ENCODE measurements around the gene COA8. TPM values are rescaled to one million over a fixed set of nuclear protein-coding genes. Genes with fewer than 3 reads are reported as not detected.
A peak's percentile ranks its signal among the peaks of the same experiment; 100 is the strongest.

Gene COA8
- total and polyA plus RNA-seq, 2 donors from 2014 or later: 40.7 to 65.1 TPM

DNA sequence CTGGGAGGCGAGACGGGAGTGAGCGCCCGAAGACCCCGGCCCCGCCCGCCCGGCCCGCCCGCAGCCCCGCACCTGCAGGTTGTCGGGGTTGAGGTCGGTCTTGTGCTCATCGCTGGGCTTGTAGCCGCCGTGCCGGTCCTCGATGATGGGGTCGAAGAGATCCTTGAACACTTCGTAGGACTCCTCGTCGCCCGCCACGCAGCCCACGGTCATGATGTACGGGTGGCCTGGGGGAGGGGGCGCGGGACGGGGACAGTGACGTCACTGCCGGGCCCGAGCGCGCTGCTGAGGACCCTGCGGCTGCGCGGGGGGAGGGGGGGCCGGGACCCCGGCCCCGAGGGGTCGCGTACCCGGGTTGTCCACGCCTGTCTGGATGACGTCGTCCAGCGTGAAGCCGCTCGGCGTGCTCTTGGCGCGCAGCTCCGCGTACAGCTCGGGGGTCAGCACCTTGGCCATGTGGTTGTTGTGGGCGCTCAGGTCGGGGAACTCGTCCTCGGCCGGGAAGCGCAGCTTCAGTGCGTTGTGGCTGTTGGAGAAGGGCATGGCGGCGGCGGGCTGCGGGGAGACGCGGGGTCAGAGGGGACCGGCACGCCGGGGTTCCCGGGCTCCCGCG is 40.7 kb upstream of the COA8 start:
- FAIRE-seq (no peak), DNase-seq (peak in 3 of 5 donors; percentile 55 to 91 (median 87))
- Histone ChIP-seq H3K27ac (ENCODE audit: low read depth in 2 of 2, low read length in 2 of 2) (peak overlapping the region; percentile 63 to 79), H3K27me3 (ENCODE audit: control insufficient read depth, insufficient read depth, low read length) (no peaks in the 10 kb centered on the region), H3K36me3 (ENCODE audit: control insufficient read depth in 2 of 3, insufficient read depth in 3 of 3, low read length in 3 of 3) (no peaks in the 10 kb centered on the region), H3K4me1 (ENCODE audit: control insufficient read depth in 2 of 3, insufficient read depth in 2 of 3, low read depth in 1 of 3, low read length in 3 of 3) (peaks cover 0 to 48% (median 37%) of the 10 kb centered on the region in 3 donors), H3K4me3 (ENCODE audit: low read length in 3 of 3) (peak overlapping the region; percentile 32 to 48 (median 36)), H3K9me3 (ENCODE audit: control insufficient read depth in 2 of 3, insufficient read depth in 1 of 3, low read length in 3 of 3) (no peaks in the 10 kb centered on the region), H3K9ac (ENCODE audit: low read length in 3 of 3) (peak overlapping the region in 2 of 3 donors; percentile 14 to 46)
- TF ChIP-seq, protein P1, sequence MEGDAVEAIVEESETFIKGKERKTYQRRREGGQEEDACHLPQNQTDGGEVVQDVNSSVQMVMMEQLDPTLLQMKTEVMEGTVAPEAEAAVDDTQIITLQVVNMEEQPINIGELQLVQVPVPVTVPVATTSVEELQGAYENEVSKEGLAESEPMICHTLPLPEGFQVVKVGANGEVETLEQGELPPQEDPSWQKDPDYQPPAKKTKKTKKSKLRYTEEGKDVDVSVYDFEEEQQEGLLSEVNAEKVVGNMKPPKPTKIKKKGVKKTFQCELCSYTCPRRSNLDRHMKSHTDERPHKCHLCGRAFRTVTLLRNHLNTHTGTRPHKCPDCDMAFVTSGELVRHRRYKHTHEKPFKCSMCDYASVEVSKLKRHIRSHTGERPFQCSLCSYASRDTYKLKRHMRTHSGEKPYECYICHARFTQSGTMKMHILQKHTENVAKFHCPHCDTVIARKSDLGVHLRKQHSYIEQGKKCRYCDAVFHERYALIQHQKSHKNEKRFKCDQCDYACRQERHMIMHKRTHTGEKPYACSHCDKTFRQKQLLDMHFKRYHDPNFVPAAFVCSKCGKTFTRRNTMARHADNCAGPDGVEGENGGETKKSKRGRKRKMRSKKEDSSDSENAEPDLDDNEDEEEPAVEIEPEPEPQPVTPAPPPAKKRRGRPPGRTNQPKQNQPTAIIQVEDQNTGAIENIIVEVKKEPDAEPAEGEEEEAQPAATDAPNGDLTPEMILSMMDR (IDR thresholded peaks at IDR 0.05; ENCODE audit: borderline replicate concordance, extremely low read depth, insufficient read depth): no peak
- intact Hi-C loops (cut with DNase I): no loop called here

DNA sequence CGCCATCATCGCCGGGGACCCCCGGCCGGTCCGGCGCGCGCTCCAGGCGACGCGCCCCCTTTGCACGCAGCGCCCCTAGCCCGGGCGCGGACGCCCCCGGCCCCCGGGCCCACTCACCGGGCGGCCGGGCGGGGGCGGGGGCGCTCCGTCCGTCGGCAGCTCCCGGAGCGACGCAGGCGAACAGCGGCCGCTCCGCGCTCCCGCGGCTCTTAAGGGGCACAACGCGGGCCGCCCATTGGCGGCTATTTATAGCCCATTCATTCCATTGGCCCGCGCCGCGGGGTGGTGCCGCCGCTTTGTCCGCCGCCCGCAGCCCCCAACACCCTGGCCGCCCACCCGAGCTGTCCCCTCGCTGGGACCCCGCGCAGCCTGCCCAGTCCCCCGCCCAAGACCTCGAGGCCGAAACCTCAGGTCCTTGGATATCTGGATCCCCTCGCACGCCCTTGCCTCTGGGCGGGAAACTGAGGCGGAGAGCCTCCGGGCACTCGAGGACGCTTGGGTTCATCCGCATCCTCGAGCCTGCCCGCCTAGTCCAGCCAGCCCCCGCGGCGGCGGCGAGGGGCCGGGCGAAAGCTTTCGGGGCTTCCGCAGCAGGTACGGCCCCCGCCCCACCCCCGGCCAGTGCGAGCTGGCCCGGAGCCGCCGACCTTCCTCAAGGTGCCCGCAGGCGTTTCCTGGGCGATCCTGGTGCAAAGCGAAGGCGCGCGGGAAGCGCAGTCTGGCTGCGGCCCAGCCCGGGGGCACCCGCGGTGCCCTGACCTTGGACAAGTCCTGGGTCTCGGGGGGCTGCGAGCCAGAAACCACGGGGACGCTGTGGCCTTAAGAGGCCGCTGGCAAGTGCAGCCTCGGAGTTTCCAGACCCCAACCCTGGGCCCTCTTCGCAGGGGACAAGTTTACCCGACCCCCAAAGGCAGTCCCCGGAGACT is 39.8 kb upstream of the COA8 start, which contains the start of gene CKB:
TSS of gene CKB (minus strand) at position 182 of the 926 bp plus-strand sequence. CDS start 337 bp downstream, outside the sequence.
- FAIRE-seq: no peak

DNA sequence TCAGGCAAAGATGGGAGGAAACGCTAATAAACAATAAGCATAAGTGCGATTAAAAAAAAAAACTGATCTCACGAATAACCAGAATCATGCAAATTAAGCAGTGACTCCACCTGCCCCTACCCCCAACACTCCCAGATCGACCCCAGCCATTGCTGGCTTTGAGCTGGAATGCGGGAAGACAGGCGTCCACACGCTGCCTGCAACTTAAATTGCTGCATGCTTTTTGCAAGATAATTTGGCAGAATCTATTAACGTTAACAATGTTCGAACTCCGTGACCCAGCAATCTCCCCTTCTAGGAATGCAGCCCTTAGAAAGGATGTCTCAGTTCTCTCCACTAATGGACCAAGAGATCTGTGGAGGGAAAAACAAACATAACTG is 39.2 kb upstream of the COA8 start:
- FAIRE-seq (no peak), DNase-seq (peak in 1 of 5 donors; percentile 48)
- Histone ChIP-seq H3K27ac (ENCODE audit: low read depth in 2 of 2, low read length in 2 of 2) (no peak overlapping the region), H3K27me3 (ENCODE audit: control insufficient read depth, insufficient read depth, low read length) (no peaks in the 10 kb centered on the region), H3K4me3 (ENCODE audit: low read length in 3 of 3) (peak overlapping the region in 1 of 3 donors; percentile 43), H3K9ac (ENCODE audit: low read length in 3 of 3) (peak overlapping the region in 1 of 3 donors; percentile 10), H3K36me3 (ENCODE audit: control insufficient read depth in 2 of 3, insufficient read depth in 3 of 3, low read length in 3 of 3) (no peaks in the 10 kb centered on the region), H3K4me1 (ENCODE audit: control insufficient read depth in 2 of 3, insufficient read depth in 2 of 3, low read depth in 1 of 3, low read length in 3 of 3) (peaks cover 0 to 52% (median 33%) of the 10 kb centered on the region in 3 donors), H3K9me3 (ENCODE audit: control insufficient read depth in 2 of 3, insufficient read depth in 1 of 3, low read length in 3 of 3) (no peaks in the 10 kb centered on the region)
- intact Hi-C loops (cut with DNase I): no loop called here
- TF ChIP-seq, protein P1 (IDR thresholded peaks at IDR 0.05; ENCODE audit: borderline replicate concordance, extremely low read depth, insufficient read depth): no peak

More for the DNA sequence above, 39.8 kb upstream of the COA8 start, which contains the start of gene CKB:
- peaks cover 0 to 54% (median 37%) of the 10 kb centered on the region in 3 donors for H3K4me1 ChIP-seq (ENCODE audit: control insufficient read depth in 2 of 3, insufficient read depth in 2 of 3, low read depth in 1 of 3, low read length in 3 of 3)
- DNase-seq: peak; percentile 62 to 93 (median 84)
- no peaks in the 10 kb centered on the region for H3K9me3 ChIP-seq (ENCODE audit: control insufficient read depth in 2 of 3, insufficient read depth in 1 of 3, low read length in 3 of 3)
- TF ChIP-seq, protein P1 (IDR thresholded peaks at IDR 0.05; ENCODE audit: borderline replicate concordance, extremely low read depth, insufficient read depth): no peak
- H3K27ac ChIP-seq (ENCODE audit: low read depth in 2 of 2, low read length in 2 of 2): peak within 1 kb of the TSS; percentile 79 to 85
- intact Hi-C loops (cut with DNase I): no loop called here
- no peaks in the 10 kb centered on the region for H3K27me3 ChIP-seq (ENCODE audit: control insufficient read depth, insufficient read depth, low read length)
- H3K4me3 ChIP-seq (ENCODE audit: low read length in 3 of 3): peak within 1 kb of the TSS; percentile 32 to 48 (median 36)
- no peaks in the 10 kb centered on the region for H3K36me3 ChIP-seq (ENCODE audit: control insufficient read depth in 2 of 3, insufficient read depth in 3 of 3, low read length in 3 of 3)
- H3K9ac ChIP-seq (ENCODE audit: low read length in 3 of 3): peak within 1 kb of the TSS in 2 of 3 donors; percentile 14 to 46

All from kidney (tissue), 14 donors.